ENCODE results near the gene MRGPRE.
"Not testable (repeated sequence)": the region's sequence is repeated elsewhere in the genome, so short reads cannot be mapped to it uniquely, and the experiment has no call there.

DNA sequence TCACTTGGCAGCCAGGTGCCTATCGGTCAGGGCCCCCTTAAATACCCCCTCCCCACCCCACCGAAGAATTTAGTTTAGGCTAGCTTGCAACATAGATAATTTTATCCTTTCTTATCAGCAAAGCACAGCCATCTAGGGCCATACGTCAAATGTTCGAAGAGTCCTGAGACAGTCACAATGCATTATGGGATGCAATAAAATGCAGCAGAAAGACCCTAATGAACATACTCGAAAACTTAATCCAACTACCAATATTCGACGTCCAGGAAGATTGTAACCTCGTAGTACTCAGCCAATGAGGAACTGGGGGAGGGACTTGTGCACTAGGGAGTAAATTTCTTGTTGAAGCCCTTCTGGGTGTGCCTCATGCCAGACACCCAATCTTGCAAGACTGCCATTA is 29.6 kb upstream of the MRGPRE start:
- TF ChIP-seq, protein P1, sequence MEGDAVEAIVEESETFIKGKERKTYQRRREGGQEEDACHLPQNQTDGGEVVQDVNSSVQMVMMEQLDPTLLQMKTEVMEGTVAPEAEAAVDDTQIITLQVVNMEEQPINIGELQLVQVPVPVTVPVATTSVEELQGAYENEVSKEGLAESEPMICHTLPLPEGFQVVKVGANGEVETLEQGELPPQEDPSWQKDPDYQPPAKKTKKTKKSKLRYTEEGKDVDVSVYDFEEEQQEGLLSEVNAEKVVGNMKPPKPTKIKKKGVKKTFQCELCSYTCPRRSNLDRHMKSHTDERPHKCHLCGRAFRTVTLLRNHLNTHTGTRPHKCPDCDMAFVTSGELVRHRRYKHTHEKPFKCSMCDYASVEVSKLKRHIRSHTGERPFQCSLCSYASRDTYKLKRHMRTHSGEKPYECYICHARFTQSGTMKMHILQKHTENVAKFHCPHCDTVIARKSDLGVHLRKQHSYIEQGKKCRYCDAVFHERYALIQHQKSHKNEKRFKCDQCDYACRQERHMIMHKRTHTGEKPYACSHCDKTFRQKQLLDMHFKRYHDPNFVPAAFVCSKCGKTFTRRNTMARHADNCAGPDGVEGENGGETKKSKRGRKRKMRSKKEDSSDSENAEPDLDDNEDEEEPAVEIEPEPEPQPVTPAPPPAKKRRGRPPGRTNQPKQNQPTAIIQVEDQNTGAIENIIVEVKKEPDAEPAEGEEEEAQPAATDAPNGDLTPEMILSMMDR (IDR thresholded peaks at IDR 0.05), result not testable (repeated sequence)
- TF ChIP-seq POLR2A, EP300 (IDR thresholded peaks at IDR 0.05): not testable (repeated sequence)
